Activated T-helper 2 cell treated with anti-CD3 and anti-CD28 coated beads, Interferon-gamma antibody, Interleukin-2, Interleukin-4, amounts not matched to agents 10 μg/mL and 5 μg/mL and 100 μg/mL, durations not matched to agents 14 hours and 24 hours and 36 hours (primary cell): ENCODE data around the gene CDC42BPA. TPM values are rescaled to one million over a fixed set of nuclear protein-coding genes. Genes with fewer than 3 reads are reported as not detected.
"Not testable (repeated sequence)": the region's sequence is repeated elsewhere in the genome, so short reads cannot be mapped to it uniquely, and the experiment has no call there.

Source experiments
- DNase-seq: peaks from one replicate; pipeline ENCODE4 v3.0.0; 2021; ENCODE audit warnings: low spot score
- H3K27ac Mint-ChIP-seq: one replicate; pipeline ENCODE4 v1.8.0; 2021; ENCODE audit warnings: mixed read lengths
- H3K27me3 Mint-ChIP-seq: one replicate; pipeline ENCODE4 v1.8.0; 2021; ENCODE audit warnings: low read depth, mixed read lengths
- H3K36me3 Mint-ChIP-seq: one replicate; pipeline ENCODE4 v1.8.0; 2021; ENCODE audit warnings: low read depth, mixed read lengths
- H3K4me1 Mint-ChIP-seq: one replicate; pipeline ENCODE4 v1.8.0; 2021; ENCODE audit warnings: low read depth, mixed read lengths
- H3K4me3 Mint-ChIP-seq: one replicate; pipeline ENCODE4 v1.8.0; 2021; ENCODE audit warnings: low read depth, mild to moderate bottlenecking, moderate library complexity, mixed read lengths
- H3K9me3 Mint-ChIP-seq: one replicate; pipeline ENCODE4 v1.8.0; 2021; ENCODE audit warnings: mixed read lengths
- intact Hi-C: fragments of 100-400 bp; cut with micrococcal nuclease; formaldehyde crosslinking; loops from one replicate; pipeline ENCODE4 v1.15.1; 2023
- total RNA-seq: library from RNA; stranded (reverse); gene quantifications from 2 replicates; pipeline ENCODE4 v1.2.3, GENCODE V29; 2022

Gene CDC42BPA
- total RNA-seq, 1 donor from 2014 or later, result 6.6 TPM

DNA sequence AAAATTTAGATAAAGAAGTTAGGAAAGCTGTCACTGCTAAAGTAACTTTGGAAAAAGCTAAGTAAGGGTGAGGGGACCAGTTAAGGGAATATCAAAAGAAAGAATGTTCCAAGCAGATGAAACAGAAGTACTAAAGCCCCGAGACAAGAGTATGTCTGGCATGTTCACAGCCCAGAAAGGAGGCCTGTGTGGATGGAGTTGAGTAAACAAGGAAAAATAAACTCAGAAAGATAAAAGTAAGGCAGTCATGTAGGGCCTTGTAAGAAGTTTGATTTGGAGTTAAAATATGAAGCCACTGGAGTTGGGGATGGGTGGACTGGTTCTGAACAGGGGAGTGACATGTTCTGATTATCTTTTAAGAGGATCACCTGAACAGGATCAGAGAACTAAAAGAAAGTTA is 177.9 kb downstream of the CDC42BPA start:
- Mint-ChIP-seq H3K27me3 (peaks cover 4% of the 10 kb centered on the region), H3K4me1 (peaks cover 1% of the 10 kb centered on the region)

DNA sequence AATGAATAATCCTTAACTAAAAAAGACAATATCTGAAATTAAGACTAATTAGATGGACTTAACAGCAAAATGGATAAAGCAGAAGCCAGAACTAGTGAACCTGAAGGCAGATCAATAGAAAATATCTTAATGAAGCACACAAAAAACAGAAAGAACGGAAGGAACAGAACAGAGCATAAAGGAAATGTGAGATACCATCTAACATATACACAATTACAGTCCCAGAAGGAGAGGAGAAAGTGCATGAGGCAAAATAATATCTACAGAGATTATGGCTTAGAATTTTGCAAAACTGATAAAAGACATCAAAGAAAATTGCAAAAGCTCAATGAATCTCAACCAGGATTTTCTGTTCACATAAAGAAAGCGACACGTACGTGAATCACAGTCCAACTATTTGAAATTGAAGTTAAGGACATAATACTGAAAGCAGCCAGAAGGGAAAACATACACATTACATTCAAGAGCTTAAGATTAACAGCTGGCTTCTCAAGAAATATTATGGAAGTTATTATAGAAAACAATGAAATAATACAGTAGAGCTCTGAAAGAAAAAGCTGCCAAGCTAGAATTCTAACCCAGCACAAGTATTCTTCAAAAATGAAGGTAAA is 182.0 kb downstream of the CDC42BPA start:
- intact Hi-C loops, result no loop called here
- no peaks in the 10 kb centered on the region for H3K36me3 Mint-ChIP-seq
- DNase-seq, result no peak
- H3K4me3 Mint-ChIP-seq, result no peak overlapping the region
- H3K4me1 Mint-ChIP-seq, result peaks cover 1% of the 10 kb centered on the region
- no peaks in the 10 kb centered on the region for H3K9me3 Mint-ChIP-seq
- peaks cover 4% of the 10 kb centered on the region for H3K27me3 Mint-ChIP-seq
- no peak overlapping the region for H3K27ac Mint-ChIP-seq

More for the DNA sequence above, 177.9 kb downstream of the CDC42BPA start:
- H3K4me3 Mint-ChIP-seq, result no peak overlapping the region
- no peak for DNase-seq
- no peaks in the 10 kb centered on the region for H3K9me3 Mint-ChIP-seq
- intact Hi-C loops, result no loop called here
- no peak overlapping the region for H3K27ac Mint-ChIP-seq
- H3K36me3 Mint-ChIP-seq, result no peaks in the 10 kb centered on the region

DNA sequence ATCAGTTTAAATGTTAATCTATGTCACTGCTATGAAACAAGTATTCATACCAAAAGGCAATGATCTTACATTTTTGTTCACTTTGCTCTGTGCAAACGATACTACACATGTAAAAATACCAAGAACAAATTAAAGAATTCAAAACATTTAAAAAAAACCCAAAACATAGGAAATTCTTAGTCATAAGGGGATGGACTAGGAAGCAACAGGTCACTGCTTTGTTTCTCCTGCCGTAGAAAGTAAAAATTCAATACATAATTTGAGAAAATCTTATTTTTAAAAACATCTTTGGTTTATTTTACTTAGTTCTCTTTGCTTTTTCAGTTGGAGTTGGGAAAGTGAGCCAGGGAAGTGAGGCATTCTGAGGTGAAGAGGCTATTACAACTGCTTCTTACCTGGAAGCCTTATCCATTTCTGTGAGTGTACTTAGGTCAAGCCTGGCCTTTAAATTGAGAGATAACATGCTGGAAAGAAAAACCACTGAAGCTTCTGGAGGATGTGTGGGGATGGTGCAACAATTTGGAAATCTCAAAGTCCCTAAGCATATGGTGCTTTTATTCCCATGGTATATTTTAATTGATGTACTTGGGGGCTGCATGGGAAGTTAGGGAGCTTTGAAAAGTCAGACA is 183.5 kb downstream of the CDC42BPA start:
- H3K36me3 Mint-ChIP-seq, result no peaks in the 10 kb centered on the region
- no peak overlapping the region for H3K4me3 Mint-ChIP-seq
- DNase-seq, result no peak
- H3K27me3 Mint-ChIP-seq, result peaks cover 4% of the 10 kb centered on the region
- peaks cover 1% of the 10 kb centered on the region for H3K4me1 Mint-ChIP-seq
- no peaks in the 10 kb centered on the region for H3K9me3 Mint-ChIP-seq
- intact Hi-C loops, result no loop called here
- no peak overlapping the region for H3K27ac Mint-ChIP-seq

DNA sequence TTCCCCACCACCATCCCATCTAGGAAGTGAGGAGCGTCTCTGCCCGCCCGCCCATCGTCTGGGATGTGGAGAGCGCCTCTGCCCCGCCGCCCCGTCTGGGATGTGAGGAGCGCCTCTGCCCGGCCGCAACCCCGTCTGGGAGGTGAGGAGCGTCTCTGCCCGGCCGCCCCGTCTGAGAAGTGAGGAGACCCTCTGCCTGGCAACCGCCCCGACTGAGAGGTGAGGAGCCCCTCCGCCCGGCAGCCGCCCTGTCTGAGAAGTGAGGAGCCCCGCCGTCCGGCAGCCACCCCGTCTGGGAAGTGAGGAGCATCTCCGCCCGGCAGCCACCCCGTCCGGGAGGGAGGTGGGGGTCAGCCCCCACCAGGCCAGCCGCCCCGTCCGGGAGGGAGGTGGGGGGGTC is 185.6 kb downstream of the CDC42BPA start:
- H3K27me3 Mint-ChIP-seq, DNase-seq, H3K4me3 Mint-ChIP-seq, H3K27ac Mint-ChIP-seq, H3K9me3 Mint-ChIP-seq, intact Hi-C loops, H3K4me1 Mint-ChIP-seq, H3K36me3 Mint-ChIP-seq: not testable (repeated sequence)

DNA sequence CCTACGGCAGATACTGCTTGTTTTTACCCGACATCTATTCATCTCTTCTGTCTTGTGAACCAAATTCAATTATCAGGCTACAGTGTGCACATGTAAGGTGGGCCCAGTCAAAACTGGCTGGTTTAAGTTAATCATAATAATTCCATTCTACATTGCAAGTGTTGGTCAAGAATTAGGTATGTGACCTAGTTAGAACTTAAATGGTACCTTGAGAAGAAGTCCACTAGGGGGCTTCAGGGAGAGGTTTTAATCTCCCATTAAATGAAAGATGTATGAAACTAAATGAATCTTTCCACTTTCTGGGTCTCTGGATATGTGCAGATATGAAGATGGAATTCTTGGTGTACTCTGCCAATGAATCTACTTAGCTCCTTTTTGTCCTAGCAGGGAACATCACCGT is 187.1 kb downstream of the CDC42BPA start:
- Mint-ChIP-seq H3K36me3 (no peaks in the 10 kb centered on the region), H3K27me3 (peaks cover 1% of the 10 kb centered on the region), H3K9me3 (no peaks in the 10 kb centered on the region), H3K27ac (no peak overlapping the region), H3K4me3 (no peak overlapping the region), H3K4me1 (peaks cover 1% of the 10 kb centered on the region)
- intact Hi-C loops, result no loop called here
- DNase-seq, result no peak

DNA sequence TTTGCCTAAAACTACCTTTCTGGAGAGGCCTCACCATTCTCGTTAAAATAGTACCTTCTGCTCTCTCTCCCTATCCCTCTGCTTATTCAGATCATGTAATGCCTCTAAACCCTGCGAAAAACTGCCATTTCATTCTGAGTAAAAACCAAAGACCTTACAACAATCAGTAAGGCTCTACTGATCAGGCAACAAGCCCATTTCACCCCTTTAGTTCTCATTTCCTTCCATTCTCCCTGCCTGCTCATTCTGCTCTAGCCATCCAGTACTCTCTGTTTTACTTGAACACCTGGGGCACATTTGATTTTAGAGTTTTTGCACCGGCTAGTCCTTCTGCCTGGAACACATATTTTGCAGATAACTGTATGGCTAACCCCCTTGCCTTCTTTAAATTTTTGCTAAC is 190.4 kb downstream of the CDC42BPA start:
- Mint-ChIP-seq H3K9me3 (no peaks in the 10 kb centered on the region), H3K27ac (no peak overlapping the region), H3K36me3 (no peaks in the 10 kb centered on the region), H3K4me3 (no peak overlapping the region), H3K27me3 (no peaks in the 10 kb centered on the region), H3K4me1 (no peaks in the 10 kb centered on the region)
- DNase-seq, result no peak
- intact Hi-C loops, result no loop called here

DNA sequence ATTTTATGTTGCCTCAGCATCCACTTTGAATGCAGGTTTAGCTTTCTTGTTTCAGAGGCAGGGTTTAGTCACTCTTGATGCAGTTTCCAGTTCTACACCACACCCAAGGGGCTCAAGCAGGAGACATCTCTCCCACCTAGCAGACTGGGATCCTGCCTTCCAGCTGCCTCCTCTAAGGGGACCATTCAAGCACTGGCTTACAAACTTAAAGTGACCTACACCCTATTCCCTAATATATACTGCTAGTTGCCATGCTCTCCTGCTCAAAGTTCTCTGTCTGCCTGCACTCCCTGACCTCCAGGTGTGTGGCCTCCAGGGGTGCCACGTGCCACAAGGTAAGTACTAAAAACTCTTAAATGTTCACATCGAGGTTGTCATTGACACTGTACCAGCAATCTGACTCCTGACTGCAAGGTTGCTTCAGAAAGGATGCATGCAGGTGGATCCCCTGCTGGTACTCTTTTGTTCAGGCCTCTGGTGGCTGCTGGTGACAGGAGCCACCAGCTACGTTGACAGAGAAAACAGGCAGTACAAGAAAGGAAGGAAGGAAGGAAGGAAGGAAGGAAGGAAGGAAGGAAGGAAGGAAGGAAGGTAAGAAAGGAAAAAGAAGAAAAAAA is 192.3 kb downstream of the CDC42BPA start:
- intact Hi-C loops, result no loop called here
- no peak overlapping the region for H3K4me3 Mint-ChIP-seq

DNA sequence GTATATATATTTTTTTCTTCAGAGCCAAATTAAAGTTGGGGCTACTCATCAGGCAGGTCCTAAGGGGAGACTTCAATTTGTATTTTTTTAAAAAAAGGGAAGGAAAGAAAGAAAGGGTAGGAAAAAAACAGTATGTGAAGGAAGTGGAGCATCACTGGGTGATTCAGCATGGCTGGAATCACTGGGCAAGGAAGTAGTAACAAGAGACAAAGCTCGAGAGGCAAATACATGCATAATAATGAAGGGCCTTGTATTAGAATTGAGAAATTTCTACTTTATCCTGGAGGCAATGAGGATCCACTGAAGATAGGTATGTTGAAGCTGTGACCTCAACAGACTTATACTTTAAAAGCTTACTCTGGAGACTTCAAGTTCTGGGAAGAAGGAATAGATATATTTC is 193.8 kb downstream of the CDC42BPA start:
- intact Hi-C loops, result no loop called here
- no peak overlapping the region for H3K4me3 Mint-ChIP-seq
- no peaks in the 10 kb centered on the region for H3K27me3 Mint-ChIP-seq
- H3K4me1 Mint-ChIP-seq, result no peaks in the 10 kb centered on the region
- no peaks in the 10 kb centered on the region for H3K36me3 Mint-ChIP-seq
- DNase-seq, result no peak
- no peaks in the 10 kb centered on the region for H3K9me3 Mint-ChIP-seq
- H3K27ac Mint-ChIP-seq, result no peak overlapping the region

More for the DNA sequence above, 192.3 kb downstream of the CDC42BPA start:
- Mint-ChIP-seq H3K4me1 (no peaks in the 10 kb centered on the region), H3K36me3 (no peaks in the 10 kb centered on the region), H3K9me3 (no peaks in the 10 kb centered on the region), H3K27ac (no peak overlapping the region), H3K27me3 (no peaks in the 10 kb centered on the region)
- DNase-seq, result no peak

DNA sequence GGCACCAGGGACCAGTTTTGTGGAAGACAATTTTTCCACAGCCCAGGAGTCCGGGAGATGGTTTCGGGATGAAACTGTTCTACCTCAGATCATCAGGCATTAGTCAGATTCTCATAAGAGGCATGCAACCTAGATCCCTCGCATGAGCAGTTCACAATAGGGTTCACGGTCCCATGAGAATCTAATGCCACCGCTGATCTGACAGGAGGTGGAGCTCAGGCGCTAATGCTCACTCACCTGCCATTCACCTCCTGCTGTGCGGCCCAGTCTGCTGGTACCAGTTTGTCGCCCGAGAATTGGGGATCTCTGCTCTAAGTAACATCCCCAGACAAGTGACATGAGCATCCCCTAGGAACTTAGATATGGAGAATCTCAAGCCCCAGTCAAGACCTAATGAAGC is 197.5 kb downstream of the CDC42BPA start:
- Mint-ChIP-seq H3K4me3 (no peak overlapping the region), H3K27me3 (no peaks in the 10 kb centered on the region), H3K4me1 (no peaks in the 10 kb centered on the region), H3K27ac (no peak overlapping the region), H3K36me3 (no peaks in the 10 kb centered on the region), H3K9me3 (no peaks in the 10 kb centered on the region)
- DNase-seq, result no peak
- intact Hi-C loops, result no loop called here

DNA sequence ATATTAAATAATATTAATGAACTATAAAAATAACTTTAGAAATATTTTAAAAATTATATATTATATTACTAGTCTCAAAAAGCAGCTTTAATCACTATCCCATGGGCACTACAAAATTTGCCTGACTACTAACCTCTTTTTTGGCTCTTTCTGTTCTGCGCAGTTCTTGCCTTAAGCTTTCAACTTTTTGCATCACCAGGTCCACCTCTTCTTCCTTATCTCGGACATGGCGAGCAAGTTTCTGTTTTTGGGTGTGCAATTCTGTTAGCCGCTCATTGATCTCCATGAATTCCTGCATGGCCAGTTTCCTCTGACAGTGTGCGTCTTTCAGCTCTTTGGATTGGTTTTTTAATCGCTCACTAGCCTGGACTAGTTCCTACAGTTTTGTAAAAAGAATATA is 205.8 kb downstream of the CDC42BPA start:
- no peak for DNase-seq
- H3K36me3 Mint-ChIP-seq, result no peaks in the 10 kb centered on the region
- H3K27ac Mint-ChIP-seq, result no peak overlapping the region
- intact Hi-C loops, result no loop called here
- peaks cover 9% of the 10 kb centered on the region for H3K27me3 Mint-ChIP-seq
- H3K9me3 Mint-ChIP-seq, result no peaks in the 10 kb centered on the region
- no peak overlapping the region for H3K4me3 Mint-ChIP-seq
- no peaks in the 10 kb centered on the region for H3K4me1 Mint-ChIP-seq

DNA sequence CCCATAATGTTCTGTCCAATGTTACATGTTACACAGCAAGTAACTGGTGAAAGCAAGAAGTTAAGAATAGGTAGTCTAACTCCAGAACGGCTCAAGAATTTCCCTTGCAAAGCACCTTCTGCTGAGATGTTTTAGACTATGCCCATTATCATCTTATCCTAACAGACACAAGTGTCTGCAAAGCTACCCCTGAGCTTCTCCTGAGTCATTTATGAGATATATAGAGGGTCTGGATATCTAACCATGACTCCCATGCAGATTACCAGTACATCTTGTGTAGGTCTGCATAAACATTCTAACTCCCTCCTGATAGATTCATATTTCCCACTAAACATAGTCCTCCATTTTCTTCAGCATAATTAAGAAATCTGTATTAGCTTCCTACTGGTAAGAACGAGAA is 206.5 kb downstream of the CDC42BPA start:
- DNase-seq, result no peak
- Mint-ChIP-seq H3K4me3 (no peak overlapping the region), H3K4me1 (no peaks in the 10 kb centered on the region), H3K36me3 (no peaks in the 10 kb centered on the region), H3K27me3 (peaks cover 9% of the 10 kb centered on the region), H3K9me3 (no peaks in the 10 kb centered on the region), H3K27ac (no peak overlapping the region)
- intact Hi-C loops, result no loop called here

DNA sequence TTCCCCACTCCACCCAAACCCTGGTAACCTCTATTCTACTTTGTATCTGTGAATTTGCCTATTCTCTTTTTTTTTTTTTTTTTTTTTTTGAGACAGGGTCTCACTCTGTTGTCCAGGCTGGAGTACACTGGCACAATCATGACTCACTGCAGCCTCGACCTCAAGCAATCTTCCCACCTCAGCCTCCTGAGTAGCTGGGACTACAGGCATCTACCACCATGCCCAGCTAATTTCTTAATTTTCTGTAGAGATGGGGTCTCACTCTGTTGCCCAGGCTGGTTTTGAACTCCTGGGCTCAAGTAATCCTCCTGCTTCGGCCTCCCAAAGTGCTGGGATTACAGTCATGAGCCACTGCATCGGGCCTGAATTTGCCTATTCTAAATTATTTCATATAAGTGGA is 213.0 kb downstream of the CDC42BPA start:
- DNase-seq, H3K4me1 Mint-ChIP-seq, H3K36me3 Mint-ChIP-seq, H3K4me3 Mint-ChIP-seq, intact Hi-C loops, H3K9me3 Mint-ChIP-seq, H3K27ac Mint-ChIP-seq, H3K27me3 Mint-ChIP-seq: not testable (repeated sequence)

DNA sequence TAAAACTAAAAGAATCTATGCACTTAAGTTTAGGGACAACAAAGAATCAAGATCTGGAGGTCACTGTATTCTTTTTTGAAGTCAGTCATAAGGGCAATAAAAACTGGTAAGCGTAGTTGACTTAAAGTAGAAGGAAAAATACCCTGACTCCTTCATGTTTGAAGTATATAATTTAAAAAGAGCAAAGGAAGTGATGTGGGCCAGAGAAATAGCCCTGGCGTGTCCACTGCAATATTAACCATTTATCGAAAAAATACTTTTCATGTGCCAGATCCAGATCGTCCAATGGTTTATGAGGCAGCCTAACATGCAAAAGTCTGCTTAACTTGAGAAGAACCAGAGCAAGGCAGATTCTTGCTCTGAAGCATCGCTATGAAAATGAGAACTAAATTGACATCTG is 216.2 kb downstream of the CDC42BPA start:
- H3K9me3 Mint-ChIP-seq, result no peaks in the 10 kb centered on the region
- no peaks in the 10 kb centered on the region for H3K36me3 Mint-ChIP-seq
- intact Hi-C loops, result no loop called here
- peaks cover 9% of the 10 kb centered on the region for H3K27me3 Mint-ChIP-seq
- H3K4me3 Mint-ChIP-seq, result no peak overlapping the region
- H3K27ac Mint-ChIP-seq, result no peak overlapping the region
- H3K4me1 Mint-ChIP-seq, result no peaks in the 10 kb centered on the region
- DNase-seq, result no peak
